ENCODE data around the gene CD101. TPM values are rescaled to one million over a fixed set of nuclear protein-coding genes. Genes with fewer than 3 reads are reported as not detected.
"Not testable (repeated sequence)": the region's sequence is repeated elsewhere in the genome, so short reads cannot be mapped to it uniquely, and the experiment has no call there.

The CD101 gene
- total RNA-seq, 1 experiment from 2014 or later = 0.76 TPM

- H4K20me1 ChIP-seq (ENCODE audit: insufficient read depth) = no peaks in the 10 kb centered on the region
- no peaks in the 10 kb centered on the region for H3K79me2 ChIP-seq (ENCODE audit: low read depth)
- DNase-seq = no peak
- no peak overlapping the region for H3K4me3 ChIP-seq
- 0 out of 2 replicates have a peak, but pooled peaks cover 4% of the 10 kb centered on the region for H3K4me1 ChIP-seq (replicated peaks; ENCODE audit: insufficient read depth)
- ChIA-PET POLR2A (ENCODE audit: unreplicated experiment) (no interaction called here), CTCF (interaction anchor here (0.7 kb wide), 1 partner anchor 147 kb away, joined by 3 read pairs; no protein-coding TSS in a partner anchor)
- no peaks in the 10 kb centered on the region for H3K9me2 ChIP-seq (ENCODE audit: insufficient read depth)
- peaks cover 8% of the 10 kb centered on the region; the same call in 1 of the 2 replicates for H3K9me3 ChIP-seq (ENCODE audit: insufficient read depth, low read depth)
- intact Hi-C loops (cut with micrococcal nuclease; ENCODE audit: unreplicated experiment) = no loop called here
- H3K4me2 ChIP-seq = no peak overlapping the region
- no peak overlapping the region for H2AFZ ChIP-seq
- TF ChIP-seq, protein P1, sequence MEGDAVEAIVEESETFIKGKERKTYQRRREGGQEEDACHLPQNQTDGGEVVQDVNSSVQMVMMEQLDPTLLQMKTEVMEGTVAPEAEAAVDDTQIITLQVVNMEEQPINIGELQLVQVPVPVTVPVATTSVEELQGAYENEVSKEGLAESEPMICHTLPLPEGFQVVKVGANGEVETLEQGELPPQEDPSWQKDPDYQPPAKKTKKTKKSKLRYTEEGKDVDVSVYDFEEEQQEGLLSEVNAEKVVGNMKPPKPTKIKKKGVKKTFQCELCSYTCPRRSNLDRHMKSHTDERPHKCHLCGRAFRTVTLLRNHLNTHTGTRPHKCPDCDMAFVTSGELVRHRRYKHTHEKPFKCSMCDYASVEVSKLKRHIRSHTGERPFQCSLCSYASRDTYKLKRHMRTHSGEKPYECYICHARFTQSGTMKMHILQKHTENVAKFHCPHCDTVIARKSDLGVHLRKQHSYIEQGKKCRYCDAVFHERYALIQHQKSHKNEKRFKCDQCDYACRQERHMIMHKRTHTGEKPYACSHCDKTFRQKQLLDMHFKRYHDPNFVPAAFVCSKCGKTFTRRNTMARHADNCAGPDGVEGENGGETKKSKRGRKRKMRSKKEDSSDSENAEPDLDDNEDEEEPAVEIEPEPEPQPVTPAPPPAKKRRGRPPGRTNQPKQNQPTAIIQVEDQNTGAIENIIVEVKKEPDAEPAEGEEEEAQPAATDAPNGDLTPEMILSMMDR (conservative IDR thresholded peaks at IDR 0.05) = no peak
- TF ChIP-seq EZH2 (IDR thresholded peaks at IDR 0.05; ENCODE audit: low read depth) = no peak
- H3F3A ChIP-seq (ENCODE audit: insufficient read depth, low read depth) = no peaks in the 10 kb centered on the region; the same call in 1 of the 2 replicates
- BruUV-seq (replicated peaks) = no TSS peak
- H3K36me3 ChIP-seq (ENCODE audit: low read depth) = peaks cover 18% of the 10 kb centered on the region
- no peaks in the 10 kb centered on the region for H3K27me3 ChIP-seq (ENCODE audit: insufficient read depth, low read depth)
- no peak overlapping the region for H3K27ac ChIP-seq
These were observed 29.4 kb upstream of the CD101 start for GRCh38 chr1:116971965-116972673.

DNA sequence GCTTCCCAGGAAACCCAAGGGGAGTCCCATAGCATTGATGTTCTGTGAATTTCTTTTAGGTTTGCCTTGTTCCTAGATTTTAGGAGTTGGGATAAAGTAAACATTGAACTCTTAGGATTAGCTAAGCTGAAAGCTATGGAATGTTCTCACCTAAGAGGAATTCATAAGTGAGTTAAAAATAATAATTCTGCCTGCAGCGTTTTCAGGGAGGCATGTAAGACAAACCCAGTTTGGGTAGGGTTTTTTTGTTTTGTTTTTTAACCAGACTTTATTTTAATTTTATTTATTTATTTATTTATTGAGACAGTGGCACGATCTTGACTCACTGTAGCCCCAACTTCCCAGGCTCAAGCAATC is 28.9 kb upstream of the CD101 start:
- Histone ChIP-seq H3K27ac (no peak overlapping the region), H3K9me3 (ENCODE audit: insufficient read depth, low read depth) (peaks cover 8% of the 10 kb centered on the region; the same call in 1 of the 2 replicates), H3K36me3 (ENCODE audit: low read depth) (peaks cover 13% of the 10 kb centered on the region), H3F3A (ENCODE audit: insufficient read depth, low read depth) (no peaks in the 10 kb centered on the region; the same call in 1 of the 2 replicates), H3K9me2 (ENCODE audit: insufficient read depth) (no peaks in the 10 kb centered on the region), H4K20me1 (ENCODE audit: insufficient read depth) (no peaks in the 10 kb centered on the region), H2AFZ (no peak overlapping the region), H3K4me3 (no peak overlapping the region), H3K4me1 (replicated peaks; ENCODE audit: insufficient read depth) (0 out of 2 replicates have a peak, but pooled peaks cover 4% of the 10 kb centered on the region), H3K4me2 (no peak overlapping the region), H3K79me2 (ENCODE audit: low read depth) (no peaks in the 10 kb centered on the region), H3K27me3 (ENCODE audit: insufficient read depth, low read depth) (no peaks in the 10 kb centered on the region)
- CTCF ChIA-PET = interaction anchor here (0.7 kb wide), 1 partner anchor 147 kb away, joined by 3 read pairs; no protein-coding TSS in a partner anchor
- DNase-seq = no peak
- TF ChIP-seq EZH2 (IDR thresholded peaks at IDR 0.05; ENCODE audit: low read depth) = no peak
- TF ChIP-seq, protein P1 (conservative IDR thresholded peaks at IDR 0.05) = no peak
- intact Hi-C loops (cut with micrococcal nuclease; ENCODE audit: unreplicated experiment) = no loop called here
- POLR2A ChIA-PET (ENCODE audit: unreplicated experiment) = no interaction called here
- no TSS peak for BruUV-seq (replicated peaks)

DNA sequence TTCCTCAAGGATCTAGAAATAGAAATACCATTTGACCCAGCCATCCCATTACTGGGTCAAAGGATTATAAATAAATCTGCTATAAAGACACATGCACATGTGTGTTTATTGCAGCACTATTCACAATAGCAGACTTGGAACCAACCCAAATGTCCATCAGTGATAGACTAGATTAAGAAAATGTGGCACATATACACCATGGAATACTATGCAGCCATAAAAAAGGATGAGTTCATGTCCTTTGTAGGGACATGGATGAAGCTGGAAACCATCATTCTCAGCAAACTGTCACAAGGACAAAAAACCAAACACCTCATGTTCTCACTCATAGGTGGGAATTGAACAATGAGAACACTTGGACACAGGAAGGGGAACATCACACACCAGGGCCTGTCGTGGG is 21.3 kb upstream of the CD101 start:
- H2AFZ ChIP-seq; CTCF ChIA-PET; H3K4me1 ChIP-seq (replicated peaks; ENCODE audit: insufficient read depth); H3K36me3 ChIP-seq (ENCODE audit: low read depth); H3K79me2 ChIP-seq (ENCODE audit: low read depth); H3K4me3 ChIP-seq; H4K20me1 ChIP-seq (ENCODE audit: insufficient read depth); H3F3A ChIP-seq (ENCODE audit: insufficient read depth, low read depth); BruUV-seq (replicated peaks); H3K9me2 ChIP-seq (ENCODE audit: insufficient read depth); H3K27me3 ChIP-seq (ENCODE audit: insufficient read depth, low read depth); H3K4me2 ChIP-seq; intact Hi-C loops (cut with micrococcal nuclease; ENCODE audit: unreplicated experiment); POLR2A ChIA-PET (ENCODE audit: unreplicated experiment); H3K27ac ChIP-seq; H3K9me3 ChIP-seq (ENCODE audit: insufficient read depth, low read depth); DNase-seq: not testable (repeated sequence)
